AG04450 (cell line): Measurements from ENCODE around the gene ZNF518A. TPM values are rescaled to one million over a fixed set of nuclear protein-coding genes. Genes with fewer than 3 reads are reported as not detected.
"Not testable (repeated sequence)": the region's sequence is repeated elsewhere in the genome, so short reads cannot be mapped to it uniquely, and the experiment has no call there.

Source experiments
- CTCF ChIA-PET: fragments of 300-600, 350-600 bp; formaldehyde crosslinking; extraction: SDS; loops from one replicate; lab custom pipeline; 2022; ENCODE audit warnings: antibody characterized with exemption, inconsistent platforms; lab: Charles Lee
- POLR2A ChIA-PET: fragments of 350-600 bp; formaldehyde crosslinking; extraction: SDS; loops from one replicate; lab custom pipeline; 2021; ENCODE audit warnings: antibody characterized with exemption, inconsistent platforms; lab: Yijun Ruan, JAX
- DNase-seq: peaks from one replicate; pipeline ENCODE4 v3.0.0-alpha.2; 2011; ENCODE audit warnings: low read depth, low spot score
- H3K27ac ChIP-seq: one replicate; pipeline ENCODE4 v1.5.1; 2012; ENCODE audit warnings: low read depth, low read length, control low read depth
- H3K27me3 ChIP-seq: one replicate; pipeline ENCODE4 v1.6.0; 2012; ENCODE audit warnings: low read length; ENCODE audit not compliant: control insufficient read depth, insufficient read depth
- H3K4me3 ChIP-seq: 2 replicates; pipeline ENCODE4 v1.5.1; 2011; ENCODE audit warnings: mild to moderate bottlenecking, low read depth, low read length, control low read depth
- H3K9me3 ChIP-seq: 2 replicates; pipeline ENCODE4 v1.5.1; 2012; ENCODE audit warnings: low read length; ENCODE audit not compliant: control insufficient read depth, insufficient read depth
- CTCF ChIP-seq: IDR thresholded peaks from 2 replicates; pipeline ENCODE4 v1.5.1; 2011; ENCODE audit warnings: low read depth, low read length, control low read depth, inconsistent platforms
- polyA plus RNA-seq: library from polyadenylated mRNA; depleted of rRNA; stranded (reverse); fragments of >200 nt; gene quantifications from 2 replicates; pipeline ENCODE4 v1.2.3, GENCODE V29; 2011

Gene ZNF518A
- polyA plus RNA-seq, 1 experiment = 9.1 TPM

DNA sequence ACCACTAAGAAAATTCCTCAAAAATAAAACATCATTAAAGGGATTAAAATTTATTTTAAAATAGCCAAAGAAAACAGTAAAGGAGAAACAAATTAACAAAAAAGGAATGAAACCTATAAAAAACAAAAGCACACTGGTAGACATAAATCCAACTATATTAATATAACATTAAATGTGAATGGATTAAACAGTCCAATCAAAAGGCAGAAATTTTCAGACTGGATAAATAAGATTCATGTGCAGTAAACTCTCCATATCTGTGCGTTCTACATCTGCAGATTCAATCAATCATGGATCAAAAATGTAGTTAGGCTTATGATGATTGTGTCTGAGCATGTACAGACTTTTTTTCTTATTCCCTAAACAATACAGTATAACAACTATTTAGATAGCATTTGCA, 42.6 kb downstream of the ZNF518A start:
- no peak for DNase-seq
- no peak overlapping the region for H3K27ac ChIP-seq
- H3K9me3 ChIP-seq = no peaks in the 10 kb centered on the region; the same call in 1 of the 2 replicates
- CTCF ChIA-PET = no interaction called here
- H3K4me3 ChIP-seq = no peak overlapping the region
- TF ChIP-seq CTCF = no peak
- no peaks in the 10 kb centered on the region for H3K27me3 ChIP-seq
- POLR2A ChIA-PET = no interaction called here

DNA sequence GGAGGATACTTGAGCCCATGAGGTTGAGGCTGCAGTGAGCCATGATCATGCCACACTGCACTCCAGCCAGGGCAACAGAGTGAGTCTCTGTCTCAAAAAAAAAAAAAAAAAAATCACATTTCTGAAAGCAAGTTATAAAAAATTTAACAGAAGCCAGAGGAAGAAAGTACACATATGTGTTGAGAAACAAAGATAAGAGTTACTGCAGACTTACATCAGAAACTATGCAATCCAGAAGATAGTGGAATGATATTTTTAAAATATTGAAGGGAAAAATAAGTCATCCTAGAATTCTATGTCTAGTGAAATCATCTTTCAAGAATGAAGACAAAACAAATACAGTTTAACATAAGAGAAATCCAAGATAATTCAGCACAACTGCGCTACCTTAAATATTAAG, 46.9 kb downstream of the ZNF518A start:
- H3K4me3 ChIP-seq = no peak overlapping the region
- H3K9me3 ChIP-seq = no peaks in the 10 kb centered on the region; the same call in 1 of the 2 replicates
- TF ChIP-seq CTCF = no peak
- ChIA-PET CTCF (no interaction called here), POLR2A (no interaction called here)
- no peak overlapping the region for H3K27ac ChIP-seq
- no peak for DNase-seq
- H3K27me3 ChIP-seq = no peaks in the 10 kb centered on the region

GRCh38 chr10:96188421-96188820, 58.3 kb downstream of the ZNF518A start:
- no peaks in the 10 kb centered on the region for H3K27me3 ChIP-seq
- DNase-seq = no peak
- ChIA-PET POLR2A (no interaction called here), CTCF (no interaction called here)
- H3K9me3 ChIP-seq = no peaks in the 10 kb centered on the region
- no peak overlapping the region for H3K27ac ChIP-seq
- TF ChIP-seq CTCF = no peak
- H3K4me3 ChIP-seq = no peak overlapping the region

DNA sequence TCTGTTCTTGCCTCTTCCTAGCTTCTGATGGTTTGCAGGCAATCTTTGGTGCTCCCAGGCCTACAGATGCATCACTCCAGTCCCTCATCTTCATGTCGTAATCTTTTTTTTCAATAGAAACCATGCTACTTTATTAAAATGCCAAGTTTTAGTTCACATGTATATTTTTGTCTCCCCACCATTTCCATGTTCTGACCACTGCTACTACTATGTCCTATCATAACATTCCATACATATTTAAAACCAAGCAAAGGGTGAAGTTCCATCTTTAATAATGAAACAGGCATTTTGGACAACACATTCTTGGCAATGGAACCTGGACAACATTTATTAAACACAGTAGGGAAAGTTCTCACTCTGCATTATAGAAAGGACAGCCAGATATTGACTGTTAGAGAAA, 58.8 kb downstream of the ZNF518A start:
- TF ChIP-seq CTCF = no peak
- no peak overlapping the region for H3K27ac ChIP-seq
- ChIA-PET POLR2A (no interaction called here), CTCF (no interaction called here)
- no peaks in the 10 kb centered on the region for H3K27me3 ChIP-seq
- no peak for DNase-seq
- H3K4me3 ChIP-seq = no peak overlapping the region
- no peaks in the 10 kb centered on the region for H3K9me3 ChIP-seq

DNA sequence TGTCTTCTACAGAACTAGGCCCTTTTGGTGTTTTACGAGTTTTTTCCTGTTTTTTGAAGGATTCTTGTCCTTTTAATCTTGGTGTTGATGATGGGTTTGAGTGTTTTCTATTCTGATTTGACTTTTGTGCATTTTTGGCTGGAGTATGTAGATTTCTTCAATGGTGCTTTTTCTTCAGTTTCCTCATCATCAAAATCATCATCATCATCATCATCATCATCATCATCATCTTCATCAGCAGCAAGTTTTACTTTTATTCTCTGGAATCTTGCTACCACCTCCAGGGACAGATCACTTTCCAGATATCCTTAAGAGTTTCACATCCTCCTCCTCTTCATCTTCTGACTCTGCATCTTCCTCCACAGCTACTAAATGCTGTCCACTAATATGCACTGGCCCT, 59.4 kb downstream of the ZNF518A start:
- H3K9me3 ChIP-seq, H3K27me3 ChIP-seq, H3K27ac ChIP-seq, CTCF ChIA-PET, H3K4me3 ChIP-seq, POLR2A ChIA-PET, DNase-seq: not testable (repeated sequence)

DNA sequence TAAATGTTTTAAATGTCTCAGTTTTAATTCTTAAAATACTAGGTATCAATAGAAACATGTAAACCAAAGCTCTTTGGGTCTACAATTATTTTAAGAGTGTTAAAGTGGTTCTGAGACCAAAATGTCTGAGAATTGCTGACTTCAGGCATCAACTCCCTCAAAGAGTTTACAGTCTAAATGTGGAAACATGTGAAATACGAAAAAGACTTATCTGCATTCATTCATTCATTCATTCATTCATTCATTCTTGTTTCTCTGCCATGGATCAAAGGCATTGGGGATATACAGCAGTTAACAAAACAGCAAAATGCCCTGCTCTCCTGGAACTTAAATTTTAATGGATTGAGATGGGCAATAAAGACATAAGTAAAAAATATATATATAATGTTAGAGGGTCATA, 71.4 kb downstream of the ZNF518A start:
- H3K4me3 ChIP-seq = no peak overlapping the region
- H3K9me3 ChIP-seq = no peaks in the 10 kb centered on the region
- DNase-seq = no peak
- no peaks in the 10 kb centered on the region for H3K27me3 ChIP-seq
- no peak for TF ChIP-seq CTCF
- H3K27ac ChIP-seq = no peak overlapping the region
- CTCF ChIA-PET = no interaction called here
- POLR2A ChIA-PET = no interaction called here
